IPS-18c (cell line): ENCODE data around the gene FCGR3B.
"Not testable (repeated sequence)": the region's sequence is repeated elsewhere in the genome, so short reads cannot be mapped to it uniquely, and the experiment has no call there.

Experiments
- H3K4me3 ChIP-seq: 2 replicates; pipeline ENCODE4 v1.7.0; 2013; ENCODE audit warnings: low read depth, mild to moderate bottlenecking, low read length, moderate library complexity; ENCODE audit not compliant: insufficient read depth
- H3K9me3 ChIP-seq: one replicate; pipeline ENCODE4 v1.6.1; 2013; ENCODE audit warnings: mild to moderate bottlenecking, low read length, moderate library complexity; ENCODE audit not compliant: control insufficient read depth, insufficient read depth

The FCGR3B gene

DNA sequence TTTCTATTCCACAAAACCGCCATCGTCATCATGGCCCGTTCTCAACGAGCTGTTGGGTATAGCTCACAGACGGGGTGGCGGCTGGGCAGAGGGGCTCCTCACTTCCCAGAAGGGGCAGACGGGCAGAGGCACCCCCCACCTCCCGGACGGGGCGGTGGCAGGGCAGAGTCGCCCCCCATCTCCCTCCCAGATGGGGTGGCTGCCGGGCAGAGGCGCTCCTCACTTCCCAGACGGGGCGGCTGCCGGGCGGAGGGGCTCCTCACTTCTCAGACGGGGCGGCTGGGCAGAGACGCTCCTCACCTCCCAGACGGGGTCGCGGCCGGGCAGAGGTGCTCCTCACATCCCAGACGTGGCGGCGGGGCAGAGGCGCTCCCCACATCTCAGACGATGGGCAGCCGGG, 14.6 kb downstream of the FCGR3B start:
- not testable (repeated sequence) for H3K9me3 ChIP-seq, H3K4me3 ChIP-seq

DNA sequence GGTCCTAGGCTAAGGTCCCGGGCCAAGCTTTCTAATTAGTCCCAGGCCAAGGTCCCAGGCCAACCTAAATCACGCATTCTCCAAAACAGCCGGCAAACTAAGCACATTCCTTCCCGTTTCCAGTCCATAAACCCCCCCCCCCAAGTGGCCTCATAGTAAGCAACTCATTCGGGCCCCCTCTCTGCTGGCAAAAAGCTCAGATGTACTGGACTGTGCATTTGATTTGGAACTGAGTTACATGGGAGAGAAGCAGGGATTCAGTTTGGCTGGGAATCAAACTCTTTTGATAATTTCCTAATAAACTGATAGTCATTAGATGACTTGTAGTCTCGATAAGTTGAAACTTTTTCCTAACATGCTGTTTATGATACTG, 17.8 kb downstream of the FCGR3B start:
- H3K4me3 ChIP-seq, H3K9me3 ChIP-seq: not testable (repeated sequence)

DNA sequence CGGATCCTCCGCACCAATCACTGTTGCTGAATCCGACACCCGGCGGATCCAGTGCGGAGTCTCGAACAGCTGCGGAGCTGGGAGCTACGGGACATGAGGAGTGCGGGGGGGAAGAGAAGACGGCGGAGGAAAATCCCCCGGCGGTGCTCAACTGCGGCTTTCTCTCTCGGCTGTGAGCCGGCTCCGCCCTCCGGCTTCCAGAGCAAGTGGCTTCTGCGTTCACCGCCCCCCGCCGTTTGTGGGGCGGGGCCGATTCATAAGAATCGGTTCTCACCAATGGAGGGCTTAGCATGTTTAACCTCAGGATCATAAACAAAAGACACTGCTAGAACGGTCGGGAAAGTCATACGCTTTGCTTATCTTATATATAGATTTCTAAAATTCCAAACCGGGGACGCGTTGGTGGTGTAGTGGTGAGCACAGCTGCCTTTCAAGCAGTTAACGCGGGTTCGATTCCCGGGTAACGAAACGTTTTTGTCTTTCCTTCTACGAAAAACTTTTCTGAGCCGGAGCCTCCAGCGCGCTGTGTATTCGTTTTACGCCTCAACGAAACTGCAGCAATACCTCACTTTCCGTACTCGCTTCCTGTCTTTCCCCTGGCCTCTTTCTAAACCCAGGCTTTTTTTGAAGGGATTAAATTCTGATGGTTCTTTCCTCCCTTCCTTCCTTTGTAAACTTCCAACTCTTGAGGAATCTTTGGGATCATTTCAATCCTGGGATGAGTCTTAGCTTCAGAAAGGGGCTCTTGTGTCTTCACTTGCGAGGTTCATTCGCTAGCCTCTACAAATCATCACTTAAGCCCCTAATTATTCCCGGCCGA, 18.4 kb downstream of the FCGR3B start:
- H3K9me3 ChIP-seq: not testable (repeated sequence)
- H3K4me3 ChIP-seq: peak overlapping the region; percentile 70; the same call in 1 of the 2 replicates

DNA sequence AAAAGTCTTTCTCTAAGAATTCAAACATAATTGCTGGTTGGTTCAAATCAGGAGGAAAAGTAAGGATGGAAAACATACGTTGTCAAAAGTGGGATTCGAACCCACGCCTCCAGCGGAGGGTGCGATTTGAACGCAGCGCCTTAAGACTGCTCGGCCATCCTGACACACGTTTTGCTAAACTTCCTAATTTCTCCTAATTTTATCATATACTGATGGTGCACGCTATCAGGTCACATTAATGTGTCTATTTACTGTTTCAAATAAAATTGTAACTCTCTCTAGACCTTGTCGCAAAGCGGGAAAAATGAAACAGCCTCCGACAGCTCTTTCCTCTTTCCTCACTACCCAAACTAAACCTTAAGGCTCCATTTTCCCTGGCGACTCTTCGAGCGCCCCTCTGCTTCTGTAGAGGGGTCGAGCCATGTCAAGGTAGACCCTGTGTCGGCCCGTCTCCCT, 19.1 kb downstream of the FCGR3B start:
- peak overlapping the region; percentile 70 for H3K4me3 ChIP-seq
- H3K9me3 ChIP-seq: not testable (repeated sequence)

DNA sequence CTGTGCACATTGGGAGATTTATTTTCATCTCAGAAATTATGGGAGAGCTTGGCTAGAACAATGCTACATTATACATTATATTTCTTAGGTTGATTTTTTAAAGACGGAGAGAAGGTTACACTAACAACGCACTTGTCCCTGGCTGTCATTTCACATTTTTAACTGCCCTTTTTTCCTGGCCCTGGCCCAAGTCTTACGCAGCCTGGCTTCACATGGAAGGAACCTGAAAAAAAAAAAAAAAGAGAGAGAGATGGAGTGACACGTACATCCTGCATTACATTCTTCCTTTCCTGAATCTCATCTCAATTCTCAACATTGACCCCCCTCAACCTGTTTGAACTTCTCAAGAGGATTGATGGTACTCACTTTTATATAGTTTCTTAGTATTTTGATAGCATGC, 20.8 kb downstream of the FCGR3B start:
- not testable (repeated sequence) for H3K9me3 ChIP-seq, H3K4me3 ChIP-seq

DNA sequence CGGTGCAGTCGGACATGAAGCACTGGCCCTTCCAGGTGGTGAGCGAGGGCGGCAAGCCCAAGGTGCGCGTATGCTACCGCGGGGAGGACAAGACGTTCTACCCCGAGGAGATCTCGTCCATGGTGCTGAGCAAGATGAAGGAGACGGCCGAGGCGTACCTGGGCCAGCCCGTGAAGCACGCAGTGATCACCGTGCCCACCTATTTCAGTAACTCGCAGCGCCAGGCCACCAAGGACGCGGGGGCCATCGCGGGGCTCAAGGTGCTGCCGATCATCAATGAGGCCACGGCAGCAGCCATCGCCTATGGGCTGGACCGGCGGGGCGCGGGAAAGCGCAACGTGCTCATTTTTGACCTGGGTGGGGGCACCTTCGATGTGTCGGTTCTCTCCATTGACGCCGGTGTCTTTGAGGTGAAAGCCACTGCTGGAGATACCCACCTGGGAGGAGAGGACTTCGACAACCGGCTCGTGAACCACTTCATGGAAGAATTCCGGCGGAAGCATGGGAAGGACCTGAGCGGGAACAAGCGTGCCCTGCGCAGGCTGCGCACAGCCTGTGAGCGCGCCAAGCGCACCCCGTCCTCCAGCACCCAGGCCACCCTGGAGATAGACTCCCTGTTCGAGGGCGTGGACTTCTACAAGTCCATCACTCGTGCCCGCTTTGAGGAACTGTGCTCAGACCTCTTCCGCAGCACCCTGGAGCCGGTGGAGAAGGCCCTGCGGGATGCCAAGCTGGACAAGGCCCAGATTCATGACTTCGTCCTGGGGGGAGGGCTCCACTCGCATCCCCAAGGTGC, 24.2 kb downstream of the FCGR3B start:
- not testable (repeated sequence) for H3K4me3 ChIP-seq, H3K9me3 ChIP-seq

DNA sequence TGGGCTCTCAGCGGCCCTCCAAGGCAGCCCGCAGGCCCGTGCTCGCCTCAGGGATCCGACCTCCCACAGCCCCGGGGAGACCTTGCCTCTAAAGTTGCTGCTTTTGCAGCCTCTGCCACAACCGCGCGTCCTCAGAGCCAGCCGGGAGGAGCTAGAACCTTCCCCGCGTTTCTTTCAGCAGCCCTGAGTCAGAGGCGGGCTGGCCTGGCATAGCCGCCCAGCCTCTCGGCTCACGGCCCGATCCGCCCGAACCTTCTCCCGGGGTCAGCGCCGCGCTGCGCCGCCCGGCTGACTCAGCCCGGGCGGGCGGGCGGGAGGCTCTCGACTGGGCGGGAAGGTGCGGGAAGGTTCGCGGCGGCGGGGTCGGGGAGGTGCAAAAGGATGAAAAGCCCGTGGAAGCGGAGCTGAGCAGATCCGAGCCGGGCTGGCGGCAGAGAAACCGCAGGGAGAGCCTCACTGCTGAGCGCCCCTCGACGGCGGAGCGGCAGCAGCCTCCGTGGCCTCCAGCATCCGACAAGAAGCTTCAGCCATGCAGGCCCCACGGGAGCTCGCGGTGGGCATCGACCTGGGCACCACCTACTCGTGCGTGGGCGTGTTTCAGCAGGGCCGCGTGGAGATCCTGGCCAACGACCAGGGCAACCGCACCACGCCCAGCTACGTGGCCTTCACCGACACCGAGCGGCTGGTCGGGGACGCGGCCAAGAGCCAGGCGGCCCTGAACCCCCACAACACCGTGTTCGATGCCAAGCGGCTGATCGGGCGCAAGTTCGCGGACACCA, 25.0 kb downstream of the FCGR3B start:
- H3K4me3 ChIP-seq, H3K9me3 ChIP-seq: not testable (repeated sequence)

DNA sequence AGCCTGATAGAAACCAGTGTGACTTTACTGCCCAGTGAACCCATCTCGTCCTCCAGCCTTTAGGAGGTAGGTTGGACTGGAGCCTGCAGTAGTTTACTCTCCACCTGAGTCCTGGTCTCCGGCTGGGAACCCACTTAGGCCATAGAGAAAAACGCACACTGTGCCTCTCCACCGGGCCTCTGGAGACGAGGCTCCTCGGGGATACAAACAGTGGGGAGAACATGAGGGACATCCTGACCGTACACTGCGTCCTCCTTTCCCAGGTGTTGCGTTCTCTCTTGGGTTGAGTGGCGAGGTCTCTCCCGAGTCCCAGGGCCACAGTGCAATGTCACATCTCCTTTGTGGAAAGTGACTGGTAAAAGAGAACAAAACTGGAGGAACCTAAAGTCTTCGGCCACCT, 26.0 kb downstream of the FCGR3B start:
- H3K9me3 ChIP-seq, H3K4me3 ChIP-seq: not testable (repeated sequence)

DNA sequence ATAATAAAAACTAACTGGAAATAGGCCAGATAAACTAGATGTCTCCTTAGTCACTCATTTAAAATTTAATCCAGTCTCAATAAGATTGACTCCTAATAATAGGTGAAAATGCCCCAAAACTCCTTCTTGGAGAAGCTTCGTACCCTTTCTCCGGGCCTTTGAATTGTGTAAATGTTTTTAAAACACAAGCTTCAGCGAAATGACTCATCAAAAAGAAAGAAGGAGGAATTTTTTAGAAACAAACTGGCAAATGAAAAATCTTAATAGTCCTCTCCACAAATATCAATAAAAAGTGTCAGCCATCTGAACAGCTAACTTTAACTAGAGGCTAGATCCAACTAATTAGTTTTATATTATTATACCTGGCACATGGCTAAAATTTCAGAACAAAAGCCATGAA, 33.9 kb downstream of the FCGR3B start:
- not testable (repeated sequence) for H3K9me3 ChIP-seq, H3K4me3 ChIP-seq

DNA sequence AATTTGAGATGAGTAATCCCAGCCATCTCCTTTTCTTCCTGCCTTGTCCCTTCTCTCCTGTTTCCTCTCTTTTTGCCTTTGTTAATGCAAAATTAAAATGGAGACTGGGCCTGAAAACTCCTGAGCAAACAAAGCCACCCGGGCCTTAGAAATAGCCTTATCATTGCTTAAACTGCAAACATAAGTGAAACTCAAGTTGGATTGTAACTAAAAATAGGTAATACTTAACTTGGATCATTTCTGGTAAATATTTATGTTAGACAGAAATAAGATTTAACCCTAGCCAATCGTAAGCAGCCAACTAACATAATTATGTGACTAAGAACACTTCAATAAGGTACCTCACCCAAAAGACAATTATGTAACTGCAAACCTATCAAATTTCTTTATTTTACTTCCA, 35.4 kb downstream of the FCGR3B start:
- H3K9me3 ChIP-seq, H3K4me3 ChIP-seq: not testable (repeated sequence)

DNA sequence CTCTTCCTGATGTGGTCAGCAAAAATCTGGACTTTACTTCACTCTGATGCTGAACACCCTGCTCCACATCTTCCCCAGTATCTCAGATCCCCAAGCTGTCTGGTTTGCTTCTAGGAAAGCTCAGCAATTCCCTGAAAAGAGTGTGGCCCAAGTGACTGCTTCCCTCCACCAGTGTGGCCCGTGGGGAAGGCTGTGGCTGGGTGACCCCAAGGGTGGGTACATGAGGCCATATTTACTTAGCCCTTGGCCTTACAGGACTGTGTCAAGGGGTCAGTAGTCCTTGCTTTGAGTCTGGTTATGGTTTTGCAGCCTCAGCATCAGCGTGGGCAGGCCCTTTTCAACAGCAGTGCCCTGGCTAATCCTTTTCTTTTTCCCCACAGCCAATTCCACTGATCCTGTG, 35.8 kb downstream of the FCGR3B start:
- not testable (repeated sequence) for H3K9me3 ChIP-seq, H3K4me3 ChIP-seq

DNA sequence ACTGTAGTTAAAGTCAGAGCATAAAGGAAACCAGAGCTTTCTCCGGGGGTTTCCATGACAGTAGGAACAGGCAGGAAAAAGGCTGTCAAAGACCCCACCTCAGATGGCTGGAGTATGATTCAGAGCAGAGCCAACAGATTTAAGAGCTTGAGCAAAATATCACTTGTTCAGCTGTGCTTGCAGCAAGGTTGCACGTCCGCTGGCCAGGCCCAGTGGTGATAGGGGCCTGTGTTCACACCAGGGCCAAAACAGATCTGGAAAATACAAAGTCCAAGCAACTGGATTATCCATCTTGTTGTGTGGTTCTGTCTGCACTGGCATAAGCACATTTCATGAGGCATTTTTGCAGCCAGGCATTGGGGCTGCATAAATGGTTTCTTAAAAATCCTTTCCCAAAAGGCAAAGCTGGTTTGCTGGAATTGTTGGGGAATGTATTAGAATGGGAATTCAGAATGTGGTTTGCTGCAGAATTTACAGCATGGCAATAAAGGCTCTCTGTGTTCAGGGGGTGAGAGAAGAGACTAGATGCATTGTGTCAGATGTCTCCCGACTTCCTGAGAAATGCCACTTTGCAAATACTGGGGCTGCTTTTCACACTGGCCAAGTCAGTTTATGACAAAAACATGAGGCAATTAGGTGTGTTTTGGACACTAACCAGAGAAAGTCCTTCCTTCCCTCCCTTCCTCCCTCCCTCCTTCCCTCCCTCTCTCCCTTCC, 36.5 kb downstream of the FCGR3B start:
- not testable (repeated sequence) for H3K9me3 ChIP-seq, H3K4me3 ChIP-seq

DNA sequence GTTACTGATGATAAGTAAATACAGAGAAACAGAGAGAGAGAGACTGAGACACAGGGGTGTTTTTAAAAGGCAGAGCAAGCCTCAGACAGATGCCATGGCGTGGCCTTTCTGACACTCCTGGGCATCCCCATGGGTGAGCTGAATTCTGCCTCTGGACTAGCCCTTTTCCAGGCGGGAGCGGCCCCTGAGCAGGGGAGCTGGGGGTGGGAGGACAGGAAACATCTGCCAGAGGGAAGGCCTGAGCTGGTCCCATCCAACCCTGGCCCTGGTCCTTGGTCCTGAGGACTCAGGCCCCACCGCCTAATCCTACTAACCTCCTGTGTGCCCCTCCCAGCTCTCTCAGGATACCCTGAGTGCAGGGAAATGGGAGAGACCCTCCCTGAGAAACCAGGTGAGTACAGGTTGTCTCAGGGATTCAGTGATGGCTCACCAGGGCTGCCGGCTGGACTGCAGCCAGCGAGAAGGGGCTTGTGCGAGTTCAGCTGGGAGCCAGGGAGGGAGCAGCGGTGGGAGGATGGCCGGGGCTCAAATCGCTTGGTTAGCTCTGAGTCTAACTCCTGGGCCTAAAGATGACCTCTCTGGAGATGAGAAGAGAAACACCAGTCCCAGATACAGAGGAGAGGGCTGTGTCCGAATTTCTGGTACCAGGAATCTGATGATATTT, 37.8 kb downstream of the FCGR3B start:
- H3K9me3 ChIP-seq, H3K4me3 ChIP-seq: not testable (repeated sequence)

DNA sequence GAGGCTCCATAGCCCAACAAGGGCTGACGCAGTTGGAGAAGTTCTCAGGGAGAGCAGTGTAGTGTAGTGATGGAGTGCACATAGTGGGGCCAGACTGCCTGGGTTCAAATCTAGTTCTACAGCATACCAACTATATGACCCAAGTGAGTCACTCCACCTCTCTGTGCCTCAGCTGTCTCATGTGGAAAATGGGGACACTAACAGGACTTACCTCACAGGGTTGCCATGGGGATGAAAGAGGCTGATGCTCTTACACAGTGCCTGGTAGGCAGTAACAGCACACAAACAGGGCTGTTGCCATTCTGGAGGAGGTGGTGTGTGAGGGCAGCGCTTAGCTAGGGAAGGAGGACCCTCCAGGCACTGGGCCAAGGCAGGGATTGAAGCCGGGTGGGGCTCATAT, 38.4 kb downstream of the FCGR3B start:
- H3K9me3 ChIP-seq, H3K4me3 ChIP-seq: not testable (repeated sequence)

DNA sequence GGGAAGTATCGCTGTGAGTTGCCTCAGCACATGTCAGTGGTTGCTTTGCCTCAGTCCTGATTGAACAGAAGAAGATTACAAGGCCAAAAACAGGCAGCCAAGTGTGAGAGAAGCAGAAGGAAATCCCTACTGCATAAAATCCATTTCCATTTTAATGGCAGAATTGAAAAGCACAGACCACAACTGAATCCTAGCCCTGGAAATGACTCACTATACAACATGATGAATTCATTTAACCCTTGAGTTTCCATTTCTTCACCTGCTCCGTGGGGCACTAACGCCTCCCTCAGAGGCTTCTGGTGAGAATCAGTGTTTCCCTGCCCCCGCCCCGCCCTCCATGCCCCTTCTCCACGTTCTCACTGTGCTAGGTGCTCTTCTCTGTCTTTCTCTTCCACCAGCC, 41.1 kb downstream of the FCGR3B start:
- H3K9me3 ChIP-seq, H3K4me3 ChIP-seq: not testable (repeated sequence)

DNA sequence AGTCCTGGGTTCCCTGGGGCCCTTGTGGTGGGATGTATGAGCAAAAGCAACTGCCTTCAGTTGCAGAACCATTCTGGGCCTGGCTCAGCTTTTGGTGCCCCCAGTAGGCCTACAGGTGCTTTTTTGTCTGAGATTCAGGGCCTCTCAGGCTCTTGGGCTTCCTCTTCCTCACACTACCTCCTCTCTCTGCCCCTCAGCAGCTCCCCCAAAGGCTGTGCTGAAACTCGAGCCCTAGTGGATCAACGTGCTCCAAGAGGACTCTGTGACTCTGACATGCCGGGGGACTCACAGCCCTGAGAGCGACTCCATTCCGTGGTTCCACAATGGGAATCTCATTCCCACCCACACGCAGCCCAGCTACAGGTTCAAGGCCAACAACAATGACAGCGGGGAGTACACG, 41.6 kb downstream of the FCGR3B start:
- not testable (repeated sequence) for H3K4me3 ChIP-seq, H3K9me3 ChIP-seq

DNA sequence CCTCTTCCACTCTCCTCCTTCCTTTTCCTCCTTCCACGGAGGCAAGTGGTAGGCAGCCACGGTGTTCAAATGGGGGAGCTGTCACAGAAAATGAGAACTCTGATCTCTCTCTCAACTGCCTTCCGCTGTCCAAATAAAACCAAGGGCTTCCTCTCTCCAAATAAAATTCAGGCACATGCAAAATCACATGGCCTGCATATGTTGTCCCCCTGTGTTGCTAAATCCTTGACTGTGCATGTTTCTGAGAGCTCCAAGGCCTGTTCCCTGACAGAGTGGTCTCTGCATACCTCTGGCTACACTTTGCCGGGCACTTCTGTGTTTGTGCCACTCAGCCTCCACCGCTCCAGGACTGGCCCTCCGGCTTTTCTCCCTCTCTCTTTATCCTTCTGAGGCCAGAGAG, 42.4 kb downstream of the FCGR3B start:
- not testable (repeated sequence) for H3K4me3 ChIP-seq, H3K9me3 ChIP-seq
